GM23248 (cell line): ENCODE results near the gene HTR5A. TPM values are rescaled to one million over a fixed set of nuclear protein-coding genes. Genes with fewer than 3 reads are reported as not detected.

ENCODE experiments used
- DNase-seq: peaks from one replicate; pipeline ENCODE4 v3.0.0-alpha.2; 2015
- H2AFZ ChIP-seq: fragments of 200-600 bp; sonication (generic); 2 replicates; pipeline ENCODE4 v1.6.1; 2016; ENCODE audit warnings: antibody characterized with exemption
- H3F3A ChIP-seq: fragments of 200-600 bp; sonication (generic); 2 replicates; pipeline ENCODE4 v1.6.1; 2016; ENCODE audit warnings: mild to moderate bottlenecking, antibody characterized with exemption, mixed run types; ENCODE audit not compliant: insufficient read depth
- H3K27ac ChIP-seq: fragments of 200-600 bp; sonication (generic); 2 replicates; pipeline ENCODE4 v1.5.1; 2016; ENCODE audit warnings: mild to moderate bottlenecking
- H3K27me3 ChIP-seq: fragments of 200-600 bp; sonication (generic); replicated peaks from 2 replicates; pipeline ENCODE4 v1.6.1; 2016; ENCODE audit warnings: mild to moderate bottlenecking; ENCODE audit not compliant: insufficient read depth
- H3K36me3 ChIP-seq: fragments of 200-600 bp; sonication (generic); 2 replicates; pipeline ENCODE4 v1.6.1; 2016; ENCODE audit warnings: low read depth, mild to moderate bottlenecking
- H3K4me1 ChIP-seq: fragments of 200-600 bp; sonication (generic); 2 replicates; pipeline ENCODE4 v1.6.1; 2016; ENCODE audit warnings: mild to moderate bottlenecking; ENCODE audit not compliant: insufficient read depth
- H3K4me2 ChIP-seq: fragments of 200-600 bp; sonication (generic); one replicate; pipeline ENCODE4 v1.6.1; 2016; ENCODE audit warnings: mild to moderate bottlenecking; ENCODE audit not compliant: unreplicated experiment
- H3K4me3 ChIP-seq: fragments of 200-600 bp; sonication (generic); 2 replicates; pipeline ENCODE4 v1.5.1; 2016; ENCODE audit warnings: mild to moderate bottlenecking
- H3K79me2 ChIP-seq: fragments of 200-600 bp; sonication (generic); 2 replicates; pipeline ENCODE4 v1.6.1; 2016; ENCODE audit warnings: mild to moderate bottlenecking; ENCODE audit not compliant: insufficient read depth
- H3K9ac ChIP-seq: fragments of 200-600 bp; sonication (generic); 2 replicates; pipeline ENCODE4 v1.6.1; 2016; ENCODE audit warnings: mild to moderate bottlenecking
- H3K9me2 ChIP-seq: fragments of 200-600 bp; sonication (generic); 2 replicates; pipeline ENCODE4 v1.6.1; 2016; ENCODE audit warnings: mixed run types, mild to moderate bottlenecking, moderate library complexity; ENCODE audit not compliant: insufficient read depth
- H3K9me3 ChIP-seq: fragments of 200-600 bp; sonication (generic); one replicate; pipeline ENCODE4 v1.6.1; 2017; ENCODE audit warnings: low read depth
- H4K20me1 ChIP-seq: fragments of 200-600 bp; sonication (generic); 2 replicates; pipeline ENCODE4 v1.6.0; 2016; ENCODE audit not compliant: insufficient read depth
- EZH2 ChIP-seq: fragments of 200-600 bp; sonication (generic); IDR thresholded peaks from 2 replicates; pipeline ENCODE4 v1.6.1; 2018; ENCODE audit warnings: antibody characterized with exemption, mild to moderate bottlenecking; ENCODE audit not compliant: insufficient read depth, poor library complexity, severe bottlenecking
- EZH2phosphoT487 ChIP-seq: fragments of 200-600 bp; sonication (generic); IDR thresholded peaks from 2 replicates; pipeline ENCODE4 v1.6.1; 2018; ENCODE audit warnings: antibody characterized with exemption, moderate library complexity, mild to moderate bottlenecking, low read depth; ENCODE audit not compliant: insufficient read depth
- WGBS, 2 experiments: methylation state at CpG; one replicate each; pipeline ENCODE4 v1.1.6; 2015 to 2017; ENCODE audit warnings: low lambda C conversion rate in 2 of 2, low coverage in 1 of 2; ENCODE audit errors: missing lambda C conversion rate in 2 of 2; 5-methylcytosine and 5-hydroxymethylcytosine counted together
- in situ Hi-C: fragments of 300-500 bp; cut with MboI; formaldehyde crosslinking; loops from 2 replicates; pipeline ENCODE4 v1.15.0; 2020
- polyA plus RNA-seq: library from polyadenylated mRNA; unstranded; fragments of >200 nt; fragmentation: Nextera tagmentation; extraction: Ambion mirVana; gene quantifications from 2 replicates; pipeline ENCODE4 v1.2.1, GENCODE V29; 2016
- small RNA-seq: library from RNA; depleted of rRNA; stranded (forward); fragments of <200 nt; gene quantifications from one replicate; pipeline ENCODE3, GENCODE V24; 2014; ENCODE audit warnings: low read depth, low replicate concordance
- total RNA-seq: library from RNA; depleted of rRNA; stranded (reverse); fragments of >200 nt; shearing (Covaris generic); gene quantifications from 2 replicates; pipeline ENCODE4 v1.2.3, GENCODE V29; 2014; rRNA removed

HTR5A gene
- total and polyA plus RNA-seq, 2 experiments from 2014 or later: not detected

DNA sequence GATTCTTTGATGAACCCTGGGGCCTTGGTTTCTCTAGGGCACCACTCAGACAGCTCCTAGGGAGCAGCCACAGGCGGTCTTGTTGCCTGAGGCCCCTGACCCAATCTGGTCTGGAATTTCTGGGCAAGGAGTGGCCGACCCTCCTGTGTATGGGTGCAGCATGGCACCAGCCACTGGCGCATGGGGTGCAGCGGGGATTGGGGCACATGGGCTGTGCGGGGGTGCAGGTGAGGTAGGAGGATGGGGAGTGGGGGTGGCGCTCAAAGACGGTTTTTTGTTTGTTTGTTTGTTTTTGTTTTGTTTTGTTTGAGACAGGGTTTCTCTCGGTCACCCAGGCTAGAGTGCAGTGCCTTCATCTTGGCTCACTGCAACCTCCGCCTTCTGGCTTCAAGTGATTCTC, 62.3 kb downstream of the HTR5A start:
- no peak overlapping the region for H3K4me2 ChIP-seq
- no peak for DNase-seq
- in situ Hi-C loops: no loop called here

GRCh38 chr7:155136619-155137243, 66.6 kb downstream of the HTR5A start:
- WGBS, 2 experiments: 13 to 25% methylated on average over 4 of the region's 4 CpGs
- in situ Hi-C loops: no loop called here

More for the DNA sequence above, 62.3 kb downstream of the HTR5A start:
- no peaks in the 10 kb centered on the region for H3K9me2 ChIP-seq
- H3K79me2 ChIP-seq: no peaks in the 10 kb centered on the region
- WGBS, 2 experiments: 25 to 26% methylated on average over 9 of the region's 9 CpGs
- no peak overlapping the region for H3K9ac ChIP-seq
- H3F3A ChIP-seq: no peaks in the 10 kb centered on the region
- H3K36me3 ChIP-seq: no peaks in the 10 kb centered on the region
- no peaks in the 10 kb centered on the region for H4K20me1 ChIP-seq
- no peak for TF ChIP-seq EZH2phosphoT487
- no peak for TF ChIP-seq EZH2
- H3K4me3 ChIP-seq: no peak overlapping the region
- no peak overlapping the region for H3K27ac ChIP-seq
- H3K4me1 ChIP-seq: no peaks in the 10 kb centered on the region
- no peaks in the 10 kb centered on the region for H3K9me3 ChIP-seq
- no peaks in the 10 kb centered on the region for H3K27me3 ChIP-seq
- no peak overlapping the region for H2AFZ ChIP-seq

More at GRCh38 chr7:155136619-155137243, 66.6 kb downstream of the HTR5A start:
- H3K27me3 ChIP-seq: no peaks in the 10 kb centered on the region
- H4K20me1 ChIP-seq: no peaks in the 10 kb centered on the region
- no peak overlapping the region for H3K9ac ChIP-seq
- no peaks in the 10 kb centered on the region for H3K36me3 ChIP-seq
- no peak overlapping the region for H3K27ac ChIP-seq
- H3K4me1 ChIP-seq: no peaks in the 10 kb centered on the region
- H3K4me2 ChIP-seq: no peak overlapping the region
- no peaks in the 10 kb centered on the region for H3K9me2 ChIP-seq
- no peak for DNase-seq
- H3K4me3 ChIP-seq: no peak overlapping the region
- TF ChIP-seq EZH2 (no peak), EZH2phosphoT487 (no peak)
- no peaks in the 10 kb centered on the region for H3K9me3 ChIP-seq
- no peaks in the 10 kb centered on the region for H3K79me2 ChIP-seq
- H2AFZ ChIP-seq: no peak overlapping the region
- no peaks in the 10 kb centered on the region for H3F3A ChIP-seq

Small RNAs within 50 kb of the gene (small RNA-seq; reads per million reads assigned to genes)
- gene AC092628.1: not detected

Other genes with a start within 250 kb of the HTR5A start
- gene PAXIP1, start 67.2 kb upstream of the HTR5A start, total RNA-seq: 5.3 and 5.8 TPM in 2 replicates
- 1.8 and 2.1 TPM in 2 replicates for gene PAXIP1, start 67.2 kb upstream of the HTR5A start, polyA plus RNA-seq
- gene INSIG1, start 227.6 kb downstream of the HTR5A start, total RNA-seq: 40.3 and 45.3 TPM in 2 replicates
- 30.7 and 34.4 TPM in 2 replicates for gene INSIG1, start 227.6 kb downstream of the HTR5A start, polyA plus RNA-seq